Hematopoietic multipotent progenitor cell treated with erythropoietin and hydrocortisone succinate and interleukin-3 and kit ligand, for 17 days (in vitro differentiated cells): ENCODE data around the gene PTPRCAP.
"Not testable (repeated sequence)": the region's sequence is repeated elsewhere in the genome, so short reads cannot be mapped to it uniquely, and the experiment has no call there.

Experiments used
- DNase-seq: peaks from one replicate; pipeline ENCODE4 v3.0.0-alpha.2; 2015; ENCODE audit warnings: low spot score

PTPRCAP gene

DNA sequence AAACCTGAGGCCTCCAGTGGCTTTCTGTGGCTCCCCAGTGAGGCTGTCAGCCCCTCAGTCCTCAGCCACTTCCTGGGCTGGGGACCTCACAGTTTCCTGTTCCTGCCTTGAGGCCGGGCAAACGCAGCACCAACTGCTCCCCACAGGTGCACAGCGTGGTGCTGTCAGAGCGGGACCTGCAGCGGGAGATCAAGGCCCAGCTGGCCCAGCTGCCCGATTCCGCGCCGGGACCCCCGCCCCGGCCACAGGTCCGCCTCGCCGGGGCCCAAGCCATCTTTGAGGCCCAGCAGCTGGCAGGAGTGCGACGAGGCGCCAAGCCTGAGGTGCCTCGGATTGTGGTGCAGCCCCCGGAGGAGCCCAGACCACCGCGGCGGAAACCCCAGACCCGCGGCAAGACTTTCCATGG, 28.2 kb downstream of the PTPRCAP start:
- no peak for DNase-seq

DNA sequence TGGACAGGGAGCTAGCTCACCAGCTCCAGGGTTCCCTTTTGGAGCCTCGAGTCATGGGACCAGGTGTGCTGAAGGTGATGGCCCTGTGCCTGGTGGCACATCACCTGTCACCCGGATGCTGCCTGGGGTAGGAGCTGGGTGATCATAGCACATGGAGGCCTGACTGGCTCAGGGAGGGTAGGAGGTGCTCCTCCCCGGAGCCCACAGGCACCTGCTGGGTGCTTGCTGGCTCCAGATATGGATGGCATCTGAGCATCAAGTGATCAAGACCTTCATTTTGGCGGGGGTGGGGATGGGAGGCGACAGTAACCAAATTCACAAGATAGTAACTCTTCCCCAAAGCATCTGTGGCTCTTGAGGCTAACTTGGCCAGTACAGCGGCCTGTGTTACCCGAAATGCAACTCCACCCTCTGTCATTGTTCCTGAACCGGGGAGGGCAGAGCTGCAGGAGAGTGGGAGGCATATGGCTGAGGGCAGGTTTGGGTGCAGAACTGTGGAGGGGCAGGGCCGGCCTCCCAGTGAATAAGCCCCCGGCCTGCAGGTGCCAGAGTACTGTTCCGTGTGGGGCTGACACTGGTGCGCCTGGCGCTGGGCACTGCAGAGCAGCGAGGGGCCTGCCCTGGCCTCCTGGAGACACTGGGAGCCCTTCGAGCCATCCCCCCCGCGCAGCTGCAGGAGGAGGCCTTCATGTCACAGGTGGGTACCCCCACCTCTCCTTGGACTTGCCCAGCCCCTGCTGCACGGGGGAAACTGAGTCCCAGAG, 28.9 kb downstream of the PTPRCAP start:
- no peak for DNase-seq

DNA sequence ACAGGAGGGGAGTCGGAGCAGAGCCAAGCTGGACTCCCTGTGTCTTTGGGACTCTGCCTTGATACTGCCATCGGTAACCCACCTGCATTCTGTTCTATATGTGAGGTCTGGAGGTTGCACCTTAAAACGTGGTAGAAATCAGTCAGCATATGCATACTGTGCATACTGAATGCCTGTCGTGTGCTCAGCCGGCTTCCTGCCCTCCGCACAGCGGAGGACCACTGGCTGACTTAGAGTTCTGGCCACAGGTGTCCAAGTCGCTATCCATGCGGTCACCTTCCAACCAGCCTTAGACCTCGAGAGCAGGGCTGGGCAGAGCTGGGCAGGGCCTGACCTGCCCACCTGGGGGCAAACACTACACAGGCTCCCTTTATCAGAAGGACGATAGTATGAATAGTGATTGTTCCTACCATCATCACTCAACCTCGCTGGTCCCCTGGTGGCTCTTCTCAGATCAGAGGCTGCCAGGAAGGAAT, 29.8 kb downstream of the PTPRCAP start:
- no peak for DNase-seq

DNA sequence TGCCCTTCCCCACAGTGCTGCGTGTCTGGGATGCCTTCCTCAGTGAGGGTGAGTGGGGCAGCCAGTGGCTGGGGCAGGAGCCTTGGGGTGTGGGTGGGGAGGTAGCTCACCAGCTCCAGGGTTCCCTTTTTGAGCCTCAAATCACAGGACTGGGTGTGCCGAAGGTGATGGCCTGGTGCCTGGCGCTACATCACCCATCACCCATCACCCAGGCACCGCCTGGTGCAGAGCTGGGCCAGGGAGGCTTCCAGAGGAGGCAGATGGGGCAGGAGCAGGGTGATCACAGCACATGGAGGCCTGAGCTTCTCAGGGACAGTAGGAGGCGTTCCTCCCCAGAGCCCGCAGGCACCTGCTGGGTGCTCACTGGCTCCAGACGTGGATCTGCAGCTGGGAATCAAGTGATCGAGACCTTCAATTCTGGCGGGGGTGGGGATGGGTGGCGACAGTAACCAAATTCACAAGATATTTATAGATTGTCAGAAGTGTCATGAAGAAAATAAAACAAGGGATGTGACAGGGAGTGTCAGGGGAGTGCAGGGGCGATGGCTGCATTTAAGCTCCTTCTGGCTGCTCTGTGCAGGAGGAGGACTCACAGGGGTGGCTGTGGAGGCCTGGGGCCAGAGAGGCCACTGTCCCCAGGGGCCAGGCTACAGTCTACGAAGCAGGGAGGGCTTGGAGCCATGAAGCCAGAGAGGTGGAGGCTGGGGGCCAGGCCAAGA, 30.4 kb downstream of the PTPRCAP start:
- no peak for DNase-seq

DNA sequence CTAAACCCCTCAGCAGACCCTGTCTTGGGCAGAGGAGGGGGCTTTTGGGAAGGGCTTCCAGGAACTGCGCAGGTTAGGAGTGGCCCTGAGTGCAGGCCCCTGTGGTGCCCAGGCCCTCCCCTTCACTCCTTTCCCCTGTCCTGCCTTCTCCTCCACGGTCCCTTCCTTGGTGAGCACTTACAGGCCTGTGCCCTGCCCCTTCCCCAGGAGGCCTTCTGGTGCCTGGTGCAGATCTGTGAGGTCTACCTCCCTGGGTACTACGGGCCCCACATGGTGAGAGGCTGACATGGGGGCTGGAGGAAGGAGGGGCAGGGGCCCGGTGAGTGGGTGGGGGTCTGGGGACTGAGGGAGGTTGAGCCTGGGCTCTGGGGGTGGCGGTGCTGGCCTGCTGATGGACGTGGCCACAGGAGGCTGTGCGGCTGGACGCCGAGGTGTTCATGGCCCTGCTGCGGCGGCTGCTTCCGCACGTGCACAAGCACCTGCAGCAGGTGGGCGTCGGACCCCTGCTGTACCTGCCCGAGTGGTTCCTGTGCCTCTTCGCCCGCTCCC, 31.0 kb downstream of the PTPRCAP start:
- DNase-seq: no peak

DNA sequence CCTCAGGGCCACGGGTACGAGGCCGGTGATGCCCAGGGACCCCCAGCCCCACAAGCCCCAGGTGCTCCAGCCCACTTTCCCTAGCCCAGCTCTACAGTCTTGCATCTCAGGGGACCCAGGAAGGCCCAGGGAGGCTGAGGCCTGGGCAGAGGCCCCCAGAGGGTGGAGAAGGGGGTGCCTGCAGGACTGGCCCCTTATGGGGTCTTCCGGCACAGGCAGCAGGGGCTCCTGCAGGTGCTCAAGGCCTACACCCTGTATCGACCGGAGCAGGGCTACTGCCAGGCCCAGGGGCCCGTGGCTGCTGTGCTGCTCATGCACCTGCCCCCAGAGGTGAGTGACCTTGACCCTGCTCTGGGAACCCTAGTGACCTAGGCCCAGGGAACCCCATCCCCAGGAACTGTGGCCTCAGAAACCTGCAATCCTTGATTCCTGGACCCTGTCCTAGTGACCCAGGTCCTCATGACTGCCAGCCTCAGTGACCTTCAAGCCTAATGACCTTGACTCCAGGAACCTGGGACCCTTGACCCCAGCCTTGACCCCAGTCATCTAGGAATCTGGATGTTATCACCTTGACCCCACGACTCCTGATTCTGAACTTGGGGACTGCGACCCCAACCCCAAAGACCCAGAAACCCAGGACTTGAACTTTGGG, 31.7 kb downstream of the PTPRCAP start:
- no peak for DNase-seq

DNA sequence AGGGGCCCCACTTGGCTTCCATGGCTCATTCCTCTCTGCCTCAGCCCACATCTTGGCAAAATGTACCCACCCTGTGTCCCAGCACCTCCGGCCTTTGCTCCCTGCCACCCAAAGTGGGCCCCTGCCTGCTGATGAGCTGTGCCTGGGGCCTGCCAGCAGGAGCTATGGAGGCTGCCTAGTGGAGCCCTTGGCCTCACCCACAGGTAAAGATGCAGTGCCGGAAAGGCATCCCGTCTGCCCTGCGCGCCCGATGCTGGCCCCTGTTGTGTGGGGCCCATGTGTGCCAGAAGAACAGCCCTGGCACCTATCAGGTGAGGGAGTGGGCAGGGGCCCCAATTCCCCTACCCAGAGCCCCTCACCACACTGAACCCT, 32.3 kb downstream of the PTPRCAP start:
- DNase-seq: no peak

DNA sequence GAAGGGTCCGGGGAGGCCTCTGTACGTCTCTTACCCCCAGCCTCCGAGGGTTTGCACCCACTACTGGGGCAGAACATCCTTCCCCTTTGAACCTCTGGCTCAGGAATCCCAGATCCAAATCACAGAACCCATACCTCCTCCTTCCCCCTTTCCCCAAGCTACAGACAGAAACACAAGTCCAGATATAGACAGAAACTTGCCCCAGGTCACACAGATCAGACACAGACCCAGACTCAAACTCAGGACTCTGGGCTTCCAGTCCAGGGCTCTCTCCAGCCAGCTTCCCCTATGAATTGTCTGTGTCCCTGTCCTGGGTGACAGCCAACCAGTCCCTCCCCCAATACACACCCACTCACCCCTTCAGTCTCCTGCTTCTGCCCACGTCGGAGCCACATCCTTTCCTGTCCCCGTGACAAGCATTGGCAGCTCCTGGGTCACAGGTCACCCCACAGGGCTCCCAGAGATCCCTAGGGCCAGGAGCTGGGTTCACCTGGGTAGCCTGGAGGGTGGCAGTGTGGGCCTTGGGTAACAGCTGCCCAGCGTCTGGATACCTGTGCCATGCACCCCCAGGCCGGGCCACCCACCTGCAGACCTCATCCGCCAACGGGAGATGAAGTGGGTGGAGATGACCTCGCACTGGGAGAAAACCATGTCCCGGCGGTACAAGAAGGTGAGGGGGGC, 32.8 kb downstream of the PTPRCAP start:
- no peak for DNase-seq

DNA sequence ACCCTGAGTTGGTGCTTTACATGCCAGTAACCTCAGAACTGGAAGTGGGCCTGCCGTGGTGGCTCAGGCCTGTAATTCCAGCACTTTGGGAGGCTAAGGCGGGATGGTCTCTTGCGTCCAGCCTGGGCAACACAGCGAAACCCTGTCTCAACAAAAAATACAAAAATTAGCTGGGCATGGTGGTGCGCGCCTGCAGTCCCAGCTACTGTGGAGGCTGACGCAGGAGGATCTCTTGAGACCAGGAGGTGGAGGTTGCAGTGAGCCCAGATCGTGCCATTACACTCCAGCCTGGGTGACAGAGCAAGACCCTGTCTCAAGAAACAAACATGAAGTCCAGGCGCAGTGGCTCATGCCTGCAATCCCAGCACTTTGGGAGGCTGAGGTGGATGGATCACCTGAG, 34.4 kb downstream of the PTPRCAP start:
- DNase-seq: not testable (repeated sequence)

DNA sequence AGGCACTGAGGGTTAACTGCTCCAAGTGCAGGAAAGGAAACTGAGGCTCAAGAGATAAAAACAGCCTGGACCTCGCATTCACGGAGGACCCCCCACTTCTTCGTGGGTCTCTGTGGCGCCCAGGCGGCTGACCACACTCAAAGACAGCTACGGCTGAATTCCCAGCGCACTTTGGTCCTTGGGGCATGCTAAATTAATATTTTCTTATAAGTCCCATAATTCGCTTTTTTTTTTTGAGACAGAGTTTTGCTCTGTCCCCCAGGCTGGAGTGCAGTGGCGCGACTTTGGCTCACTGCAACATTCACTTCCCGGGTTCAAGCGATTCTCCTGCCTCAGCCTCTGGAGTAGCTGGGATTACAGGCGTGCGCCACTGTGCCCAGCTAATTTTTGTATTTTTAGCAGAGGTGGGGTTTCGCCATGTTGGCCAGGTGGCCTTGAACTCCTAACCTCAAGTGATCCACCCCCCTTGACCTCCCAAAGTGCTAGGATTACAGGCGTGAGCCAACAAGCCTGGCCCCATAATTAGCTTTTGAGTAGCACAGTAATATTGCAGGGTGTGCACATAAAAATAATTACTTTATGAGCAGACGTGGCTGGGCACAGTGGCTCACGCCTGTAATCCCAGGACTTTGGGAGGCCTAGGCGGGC, 35.2 kb downstream of the PTPRCAP start:
- DNase-seq: not testable (repeated sequence)

DNA sequence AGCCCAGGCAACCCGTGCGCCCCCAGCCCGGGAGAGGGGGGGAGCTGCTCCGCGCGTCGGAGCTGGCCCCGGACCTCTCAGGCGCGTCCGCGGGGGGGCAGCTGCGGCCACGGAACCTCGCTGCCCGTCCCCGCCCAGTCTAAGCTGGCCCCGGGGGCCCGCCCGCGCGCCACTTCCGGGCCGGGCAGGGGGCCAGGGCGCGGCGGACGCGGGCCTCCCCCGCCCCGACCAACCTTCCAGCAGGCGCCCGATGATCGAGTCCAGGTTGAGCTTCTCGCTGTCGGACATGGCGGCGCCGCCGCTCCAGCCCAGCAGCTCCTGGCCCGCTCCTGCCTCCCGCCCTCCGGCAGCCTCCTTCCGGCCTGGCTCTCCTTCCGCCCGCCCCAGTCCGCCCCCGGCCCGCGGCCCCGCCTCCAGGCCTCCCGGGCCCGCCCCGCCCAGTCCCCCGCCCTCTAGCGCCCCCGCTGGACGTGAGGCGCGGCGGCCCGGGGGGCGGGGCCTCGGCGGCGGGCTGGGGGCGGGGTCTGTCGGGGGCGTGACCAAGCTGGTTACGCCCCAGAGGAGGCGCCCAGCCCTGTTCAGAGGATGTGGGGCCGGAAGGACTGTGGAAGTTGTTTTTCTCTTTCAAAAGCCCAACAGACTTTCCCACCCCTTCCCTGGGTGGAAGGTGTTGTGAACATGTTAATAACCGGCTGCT, 35.8 kb downstream of the PTPRCAP start, which contains the start of gene PPP1CA:
TSS of gene PPP1CA (minus strand) at position 364 of the 697 bp plus-strand sequence. CDS start at position 288, 76 bp downstream.
- DNase-seq: peak; percentile 92

DNA sequence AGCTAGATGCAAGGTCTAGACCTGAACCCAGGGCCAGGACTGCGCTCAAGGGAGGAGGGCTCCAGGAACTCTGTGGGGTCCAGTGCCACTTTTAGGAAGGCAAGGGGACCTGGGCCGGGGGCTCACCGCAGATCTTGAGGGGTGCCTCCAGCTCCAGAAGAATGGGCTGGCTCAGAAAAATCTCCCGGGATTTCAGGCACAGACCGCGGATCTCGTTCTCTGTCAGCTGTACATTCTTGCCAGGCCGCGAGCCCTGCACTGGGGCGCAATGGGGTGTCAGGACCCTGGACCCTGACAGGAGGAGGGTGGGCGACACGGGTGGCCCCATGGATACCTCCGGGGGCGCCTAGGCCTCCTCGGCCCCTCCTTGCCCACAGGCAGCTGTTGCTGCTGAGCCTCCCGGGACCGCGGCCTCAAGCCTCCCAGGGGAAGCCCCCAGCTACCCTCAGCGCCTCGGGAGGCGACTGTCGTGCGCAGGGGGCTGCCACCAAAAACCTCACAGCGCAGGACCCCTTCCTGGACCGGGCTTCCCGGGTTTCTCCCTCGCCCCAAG, 36.5 kb downstream of the PTPRCAP start:
- no peak for DNase-seq

DNA sequence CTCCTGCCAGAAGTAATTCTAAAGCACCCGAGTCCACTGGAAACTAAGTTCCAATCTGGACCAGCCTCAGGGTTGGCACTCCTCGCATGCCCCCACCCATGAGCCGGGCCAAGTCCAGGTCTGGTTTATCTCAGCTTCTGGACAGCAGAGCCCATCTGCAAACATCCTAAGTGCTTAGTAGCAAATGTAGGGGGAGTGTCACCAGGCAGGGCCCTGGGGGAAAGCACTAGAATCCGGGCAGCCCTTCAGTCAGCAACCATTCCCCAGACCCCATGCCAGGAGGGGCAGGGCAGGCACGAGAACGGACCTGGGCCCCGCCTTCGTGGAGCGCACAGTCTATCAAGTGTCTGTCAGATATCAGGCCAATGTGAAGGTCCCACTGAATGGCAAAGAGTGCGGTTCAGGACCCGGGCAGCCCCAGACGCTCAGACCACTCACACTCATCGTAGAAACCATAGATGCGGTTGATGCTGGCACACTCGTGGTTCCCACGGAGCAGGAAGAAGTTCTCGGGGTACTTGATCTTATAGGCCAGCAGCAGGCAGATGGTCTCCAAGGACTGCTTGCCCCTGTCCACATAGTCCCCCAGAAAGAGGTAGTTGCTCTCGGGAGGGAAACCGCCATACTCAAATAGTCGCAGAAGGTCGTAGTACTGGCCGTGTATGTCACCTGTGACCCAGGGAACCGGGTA, 37.1 kb downstream of the PTPRCAP start:
- no peak for DNase-seq

DNA sequence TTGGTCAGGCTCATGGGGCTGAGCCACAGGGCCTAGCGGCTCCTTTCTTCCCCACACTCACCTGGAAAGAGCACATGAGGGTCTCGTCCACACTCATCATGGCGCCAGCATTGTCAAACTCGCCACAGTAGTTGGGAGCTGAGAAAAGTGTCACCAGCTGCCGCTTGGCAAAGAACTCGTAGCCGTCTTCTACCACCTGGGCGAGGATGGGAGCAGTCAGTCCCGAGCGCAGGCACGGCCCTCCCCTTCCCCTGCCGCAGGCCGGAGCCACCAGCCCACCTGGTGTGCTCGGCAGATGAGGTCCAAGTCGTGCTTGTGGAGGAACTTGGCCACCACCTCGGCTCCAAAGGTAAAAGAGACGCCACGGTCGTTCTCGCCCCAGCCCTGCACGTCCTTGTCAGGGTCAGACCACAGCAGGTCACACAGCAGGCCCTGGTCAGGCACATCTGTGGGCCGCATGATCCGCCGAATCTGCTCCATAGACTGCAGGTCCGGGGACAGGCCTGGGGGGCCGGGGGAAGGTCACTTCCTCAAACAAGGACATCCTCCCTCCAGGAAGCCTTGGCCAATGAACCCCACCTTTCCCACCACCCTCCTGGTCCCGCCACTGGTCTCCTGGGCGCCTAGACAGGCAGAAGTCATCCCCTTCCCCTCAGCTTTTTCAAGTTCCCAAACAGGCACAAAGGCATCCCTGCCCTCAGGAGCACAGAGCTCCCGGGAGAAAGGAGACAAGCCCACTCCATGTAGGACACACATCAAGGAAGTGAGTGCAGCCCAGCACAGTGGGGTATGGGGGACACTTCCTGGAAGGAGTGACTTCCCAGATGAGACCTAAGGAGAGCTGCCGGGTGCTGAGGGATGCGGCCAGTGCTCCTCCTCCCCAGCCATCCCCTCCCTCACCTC, 38.6 kb downstream of the PTPRCAP start:
- DNase-seq: no peak

DNA sequence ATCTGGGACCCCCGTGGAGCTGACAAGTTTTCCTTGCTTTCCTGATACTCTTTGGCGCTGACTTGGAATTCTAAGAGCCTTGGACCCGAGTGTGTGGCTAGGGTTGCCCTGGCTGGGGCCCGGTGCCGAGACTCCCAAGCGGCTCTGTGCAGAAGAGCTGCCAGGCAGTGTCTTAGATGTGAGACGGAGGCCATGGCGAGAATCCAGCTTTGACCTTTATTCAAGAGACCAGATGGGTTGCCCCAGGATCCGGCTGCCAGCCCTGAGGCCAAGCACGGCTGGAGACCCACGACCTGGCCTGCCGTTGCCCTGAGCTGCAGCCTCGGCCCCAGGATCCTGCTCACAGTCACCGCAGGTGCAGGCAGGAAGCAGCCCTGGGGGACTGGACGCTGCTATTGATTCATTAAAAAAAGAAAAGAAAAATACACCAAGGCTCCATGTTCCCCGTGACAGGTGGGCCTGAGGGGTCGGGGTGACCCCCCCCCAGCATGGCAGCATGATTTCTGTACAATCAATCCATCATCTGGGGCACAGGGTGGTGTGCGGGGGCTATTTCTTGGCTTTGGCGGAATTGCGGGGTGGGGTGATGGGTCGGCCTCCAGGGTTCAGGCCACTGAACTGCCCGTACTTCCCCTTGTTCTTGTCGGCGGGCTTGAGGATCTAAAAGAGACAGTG, 39.4 kb downstream of the PTPRCAP start:
- no peak for DNase-seq

DNA sequence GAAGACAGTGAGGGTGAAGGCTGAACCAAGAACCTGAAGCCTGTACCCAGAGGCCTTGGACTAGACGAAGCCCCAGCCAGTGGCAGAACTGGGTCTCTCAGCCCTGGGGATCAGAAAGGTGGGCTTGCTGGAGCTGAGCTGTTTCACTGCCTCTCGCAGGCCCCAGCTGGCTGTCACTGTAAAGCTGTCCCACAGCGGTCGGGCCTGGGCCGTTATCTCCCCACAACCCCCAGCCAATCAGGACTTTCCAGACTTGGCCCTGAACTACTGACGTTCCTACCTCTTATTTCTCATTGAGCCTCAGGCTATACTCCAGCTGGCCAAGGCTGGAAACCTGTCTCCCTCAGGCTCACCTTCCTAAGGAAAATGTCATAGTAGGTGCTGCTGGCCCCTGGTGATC, 39.9 kb downstream of the PTPRCAP start:
- DNase-seq: no peak

DNA sequence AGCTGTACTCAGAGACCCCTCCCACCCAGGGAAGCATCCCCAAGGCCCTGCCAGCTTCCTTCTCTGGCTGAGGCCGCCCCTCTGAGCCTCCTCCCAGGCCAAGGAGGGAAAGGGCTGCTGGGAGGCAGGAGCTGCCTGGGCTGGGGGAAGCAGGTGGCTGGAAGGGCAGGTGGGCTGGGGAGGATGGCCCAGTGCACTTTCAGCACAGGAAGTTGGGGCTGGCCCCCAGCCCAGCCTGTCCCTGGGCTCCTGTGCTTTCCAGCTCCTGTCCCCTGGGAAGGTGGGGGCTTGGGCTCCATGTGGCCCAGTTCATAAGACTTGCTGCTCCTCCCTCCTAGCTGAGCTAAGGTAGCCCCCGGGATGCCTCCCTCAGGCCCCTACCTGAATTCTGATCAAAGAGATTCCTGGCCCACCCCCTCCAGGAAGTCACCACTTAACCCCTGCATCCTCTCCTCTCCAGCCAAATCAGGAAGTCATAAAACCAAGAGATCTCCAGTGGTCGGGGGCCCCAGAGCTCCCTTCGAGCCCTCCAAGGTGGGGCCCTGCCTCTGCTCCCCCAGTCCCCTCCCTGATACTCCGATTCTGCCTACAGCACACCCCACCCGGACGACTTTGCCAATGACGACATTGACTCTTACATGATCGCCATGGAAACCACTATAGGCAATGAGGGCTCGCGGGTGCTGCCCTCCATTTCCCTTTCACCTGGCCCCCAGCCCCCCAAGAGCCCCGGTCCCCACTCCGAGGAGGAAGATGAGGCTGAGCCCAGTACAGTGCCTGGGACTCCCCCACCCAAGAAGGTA, 40.7 kb downstream of the PTPRCAP start:
- no peak for DNase-seq

DNA sequence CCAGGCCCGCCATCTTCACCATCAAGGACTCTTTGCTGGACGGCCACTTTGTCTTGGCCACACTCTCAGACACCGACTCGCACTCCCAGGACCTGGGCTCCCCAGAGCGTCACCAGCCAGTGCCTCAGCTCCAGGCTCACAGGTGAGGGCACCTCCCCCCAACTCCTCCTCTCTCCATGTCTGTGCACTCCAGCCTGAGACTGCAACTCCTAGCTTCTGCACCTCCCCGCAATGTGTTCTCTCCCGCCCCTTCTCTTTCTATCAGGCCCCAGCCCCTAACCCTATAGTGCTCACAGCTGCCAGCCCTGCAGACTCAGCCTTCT, 41.3 kb downstream of the PTPRCAP start:
- no peak for DNase-seq
